OCI-LY3 (cell line): ENCODE measurements around the gene PGF.

Experiments
- H2AFZ ChIP-seq: fragments of 200-600, 300-600 bp; shearing (Covaris generic); 2 replicates; pipeline ENCODE4 v1.6.0; 2014; ENCODE audit warnings: antibody characterized with exemption, low read depth, low read length
- H3K27ac ChIP-seq: fragments of 200-600, 300-600 bp; sonication (generic); 2 replicates; pipeline ENCODE4 v1.5.1; 2014; ENCODE audit warnings: mild to moderate bottlenecking, low read length, moderate library complexity, mixed read lengths
- H3K27me3 ChIP-seq: fragments of 200-600, 300-600 bp; sonication (generic); 2 replicates; pipeline ENCODE4 v1.6.1; 2014; ENCODE audit warnings: low read depth, low read length, mixed read lengths
- H3K36me3 ChIP-seq: fragments of 200-600, 300-600 bp; sonication (generic); replicated peaks from 2 replicates; pipeline ENCODE3; 2014; ENCODE audit warnings: low read depth, low read length, mixed read lengths
- H3K4me1 ChIP-seq: fragments of 300-600, 200-600 bp; sonication (generic); 2 replicates; pipeline ENCODE4 v1.6.1; 2014; ENCODE audit warnings: low read length, mixed read lengths
- H3K4me2 ChIP-seq: fragments of 200-600, 300-600 bp; sonication (generic); 2 replicates; pipeline ENCODE4 v1.6.1; 2014; ENCODE audit warnings: low read length, mixed read lengths
- H3K4me3 ChIP-seq: fragments of 300-600, 200-600 bp; sonication (generic); 2 replicates; pipeline ENCODE4 v1.5.1; 2014; ENCODE audit warnings: antibody characterized with exemption, mild to moderate bottlenecking, low read length, moderate library complexity
- H3K79me2 ChIP-seq: fragments of 300-600, 200-600 bp; shearing (Covaris generic); 2 replicates; pipeline ENCODE4 v1.6.1; 2014; ENCODE audit warnings: mild to moderate bottlenecking, low read length, mixed read lengths
- H3K9ac ChIP-seq: fragments of 300-600, 200-600 bp; shearing (Covaris generic); 2 replicates; pipeline ENCODE4 v1.6.0; 2014; ENCODE audit warnings: mild to moderate bottlenecking, low read length, moderate library complexity
- H3K9me3 ChIP-seq: fragments of 200-600, 300-600 bp; shearing (Covaris generic); 2 replicates; pipeline ENCODE4 v1.6.1; 2014; ENCODE audit warnings: low read length, mixed read lengths; ENCODE audit not compliant: insufficient read depth
- H4K20me1 ChIP-seq: fragments of 200-600, 300-600 bp; sonication (generic); 2 replicates; pipeline ENCODE4 v1.6.1; 2016; ENCODE audit warnings: low read length, mixed read lengths; ENCODE audit not compliant: insufficient read depth
- CTCF ChIP-seq: fragments of 200-600, 300-600 bp; sonication (generic); IDR thresholded peaks from 2 replicates; pipeline ENCODE4 v1.5.1; 2014; ENCODE audit warnings: antibody characterized with exemption, low read length, low read depth
- EZH2phosphoT487 ChIP-seq: fragments of 200-600 bp; shearing (Covaris generic); IDR thresholded peaks from 2 replicates; pipeline ENCODE4 v1.6.1; 2018; ENCODE audit warnings: antibody characterized with exemption, mixed run types, low read depth

The PGF gene

GRCh38 chr14:74978416-74978947 lies 23.1 kb upstream of the PGF start:
- Histone ChIP-seq H3K9ac (no peak overlapping the region), H3K4me1 (no peaks in the 10 kb centered on the region), H3K27ac (no peak overlapping the region), H3K27me3 (no peaks in the 10 kb centered on the region), H3K79me2 (no peaks in the 10 kb centered on the region), H3K36me3 (no peaks in the 10 kb centered on the region), H4K20me1 (no peaks in the 10 kb centered on the region), H2AFZ (no peak overlapping the region), H3K4me3 (no peak overlapping the region), H3K9me3 (no peaks in the 10 kb centered on the region), H3K4me2 (no peak overlapping the region)
- TF ChIP-seq CTCF, result no peak
- TF ChIP-seq EZH2phosphoT487, result no peak

- Histone ChIP-seq H3K9ac (no peak overlapping the region), H3K79me2 (no peaks in the 10 kb centered on the region), H3K4me3 (no peak overlapping the region), H3K4me1 (no peaks in the 10 kb centered on the region), H3K4me2 (no peak overlapping the region), H3K9me3 (no peaks in the 10 kb centered on the region), H2AFZ (no peak overlapping the region), H3K27me3 (no peaks in the 10 kb centered on the region), H3K27ac (no peak overlapping the region), H4K20me1 (no peaks in the 10 kb centered on the region), H3K36me3 (no peaks in the 10 kb centered on the region)
- TF ChIP-seq CTCF (no peak), EZH2phosphoT487 (no peak)
These were observed 22.5 kb upstream of the PGF start for GRCh38 chr14:74977901-74978385.

- Histone ChIP-seq H3K4me1 (no peaks in the 10 kb centered on the region), H3K9me3 (no peaks in the 10 kb centered on the region), H3K36me3 (no peaks in the 10 kb centered on the region), H3K4me3 (no peak overlapping the region), H3K79me2 (no peaks in the 10 kb centered on the region), H2AFZ (no peak overlapping the region), H3K27ac (no peak overlapping the region), H3K9ac (no peak overlapping the region), H4K20me1 (no peaks in the 10 kb centered on the region), H3K4me2 (no peak overlapping the region), H3K27me3 (no peaks in the 10 kb centered on the region)
- TF ChIP-seq CTCF, result no peak
- no peak for TF ChIP-seq EZH2phosphoT487
These were observed 21.9 kb upstream of the PGF start for GRCh38 chr14:74977164-74977900.

GRCh38 chr14:74976264-74977113 lies 21.1 kb upstream of the PGF start:
- Histone ChIP-seq H3K79me2 (no peaks in the 10 kb centered on the region), H2AFZ (no peak overlapping the region), H3K9ac (no peak overlapping the region), H3K27me3 (no peaks in the 10 kb centered on the region), H3K4me1 (no peaks in the 10 kb centered on the region), H3K36me3 (no peaks in the 10 kb centered on the region), H4K20me1 (no peaks in the 10 kb centered on the region), H3K4me2 (no peak overlapping the region), H3K4me3 (no peak overlapping the region), H3K27ac (no peak overlapping the region), H3K9me3 (no peaks in the 10 kb centered on the region)
- no peak for TF ChIP-seq EZH2phosphoT487
- TF ChIP-seq CTCF, result no peak
